H9 (cell line): ENCODE measurements around the gene RNLS. TPM values are rescaled to one million over a fixed set of nuclear protein-coding genes. Genes with fewer than 3 reads are reported as not detected.

ENCODE experiments used
- DNase-seq: peaks from one replicate; pipeline ENCODE4 v3.0.0-alpha.2; 2017
- H2AFZ ChIP-seq: one replicate; pipeline ENCODE4 v1.6.1; 2013; ENCODE audit warnings: mild to moderate bottlenecking, low read length, control low read depth, moderate library complexity
- H2AK5ac ChIP-seq: 2 replicates; pipeline ENCODE4 v1.6.1; 2013; ENCODE audit warnings: low read length, control low read depth, mixed read lengths; ENCODE audit not compliant: insufficient read length
- H2BK120ac ChIP-seq: one replicate; pipeline ENCODE4 v1.6.1; 2013; ENCODE audit warnings: low read depth, mild to moderate bottlenecking, low read length, control low read depth, inconsistent platforms; ENCODE audit not compliant: poor library complexity, severe bottlenecking
- H2BK12ac ChIP-seq: 2 replicates; pipeline ENCODE4 v1.6.1; 2013; ENCODE audit warnings: low read length, control low read depth, mixed read lengths, low read depth; ENCODE audit not compliant: insufficient read length
- H2BK15ac ChIP-seq: 2 replicates; pipeline ENCODE4 v1.6.1; 2013; ENCODE audit warnings: low read depth, low read length, control low read depth
- H2BK20ac ChIP-seq: one replicate; pipeline ENCODE4 v1.6.1; 2013; ENCODE audit warnings: low read depth, mild to moderate bottlenecking, low read length, control low read depth, inconsistent platforms; ENCODE audit not compliant: poor library complexity, severe bottlenecking
- H2BK5ac ChIP-seq: 2 replicates; pipeline ENCODE4 v1.6.1; 2013; ENCODE audit warnings: low read length, control low read depth, mixed read lengths; ENCODE audit not compliant: insufficient read length
- H3K14ac ChIP-seq: 2 replicates; pipeline ENCODE4 v1.6.1; 2013; ENCODE audit warnings: low read length, control low read depth; ENCODE audit not compliant: insufficient read depth
- H3K18ac ChIP-seq: 2 replicates; pipeline ENCODE4 v1.6.1; 2013; ENCODE audit warnings: low read depth, mild to moderate bottlenecking, mixed read lengths, low read length, control low read depth; ENCODE audit not compliant: insufficient read length
- H3K23ac ChIP-seq: 2 replicates; pipeline ENCODE4 v1.6.1; 2013; ENCODE audit warnings: low read length, control low read depth, mixed read lengths, low read depth; ENCODE audit not compliant: insufficient read length
- H3K23me2 ChIP-seq: 2 replicates; pipeline ENCODE4 v1.6.1; 2013; ENCODE audit warnings: low read depth, mild to moderate bottlenecking, mixed read lengths, low read length, control low read depth; ENCODE audit not compliant: insufficient read length, poor library complexity, severe bottlenecking
- H3K27ac ChIP-seq: 2 replicates; pipeline ENCODE4 v1.5.1; 2013; ENCODE audit warnings: low read length, control low read depth, mixed read lengths, low read depth; ENCODE audit not compliant: insufficient read length
- H3K27me3 ChIP-seq: 2 replicates; pipeline ENCODE4 v1.6.1; 2013; ENCODE audit warnings: low read length, control low read depth, inconsistent platforms; ENCODE audit not compliant: insufficient read depth
- H3K4ac ChIP-seq: 2 replicates; pipeline ENCODE4 v1.6.1; 2013; ENCODE audit warnings: low read depth, mild to moderate bottlenecking, control low read depth, inconsistent platforms, low read length, moderate library complexity
- H3K4me1 ChIP-seq: 2 replicates; pipeline ENCODE4 v1.6.1; 2013; ENCODE audit warnings: low read length, control low read depth, inconsistent platforms; ENCODE audit not compliant: insufficient read depth
- H3K4me2 ChIP-seq: 2 replicates; pipeline ENCODE4 v1.6.1; 2013; ENCODE audit warnings: low read length, control low read depth, mixed read lengths; ENCODE audit not compliant: insufficient read length, insufficient read depth
- H3K56ac ChIP-seq: 2 replicates; pipeline ENCODE4 v1.6.1; 2013; ENCODE audit warnings: low read depth, mild to moderate bottlenecking, mixed read lengths, low read length, control low read depth; ENCODE audit not compliant: insufficient read length
- H3K79me1 ChIP-seq: 2 replicates; pipeline ENCODE4 v1.6.1; 2013; ENCODE audit warnings: low read depth, mild to moderate bottlenecking, moderate library complexity, low read length, control low read depth, inconsistent platforms; ENCODE audit not compliant: insufficient read depth, poor library complexity, severe bottlenecking
- H3K79me2 ChIP-seq: 2 replicates; pipeline ENCODE4 v1.6.1; 2013; ENCODE audit warnings: low read length, control low read depth, inconsistent platforms; ENCODE audit not compliant: insufficient read depth
- H3K9ac ChIP-seq: 2 replicates; pipeline ENCODE4 v1.6.1; 2013; ENCODE audit warnings: low read length, control low read depth, mixed read lengths; ENCODE audit not compliant: insufficient read length; ENCODE audit errors: extremely low read depth
- H3K9me3 ChIP-seq: one replicate; pipeline ENCODE4 v1.6.1; 2013; ENCODE audit warnings: low read depth, low read length, inconsistent platforms; ENCODE audit not compliant: control insufficient read depth
- H3T11ph ChIP-seq: one replicate; pipeline ENCODE4 v1.6.1; 2013; ENCODE audit warnings: mild to moderate bottlenecking, low read length, control low read depth, inconsistent platforms
- H4K20me1 ChIP-seq: one replicate; pipeline ENCODE4 v1.6.1; 2013; ENCODE audit not compliant: control insufficient read depth, insufficient read length, insufficient read depth
- H4K5ac ChIP-seq: 2 replicates; pipeline ENCODE4 v1.6.1; 2013; ENCODE audit warnings: low read depth, mild to moderate bottlenecking, mixed read lengths, low read length, control low read depth; ENCODE audit not compliant: insufficient read length
- H4K8ac ChIP-seq: replicated peaks from 2 replicates; pipeline ENCODE4 v1.6.1; 2013; ENCODE audit warnings: low read length, control low read depth, mixed read lengths, low read depth; ENCODE audit not compliant: insufficient read length
- H4K91ac ChIP-seq: 2 replicates; pipeline ENCODE4 v1.6.1; 2013; ENCODE audit warnings: low read depth, mild to moderate bottlenecking, moderate library complexity, mixed read lengths, low read length, control low read depth; ENCODE audit not compliant: insufficient read length
- H3K27ac Mint-ChIP-seq, 3 experiments: 2 replicates in 2 of 3; 3 replicates in 1 of 3; pipeline ENCODE4 v1.8.0; 2020 to 2021; ENCODE audit warnings: mixed read lengths in 3 of 3, mild to moderate bottlenecking in 1 of 3, moderate library complexity in 1 of 3
- H3K27me3 Mint-ChIP-seq: 2 replicates; pipeline ENCODE4 v1.8.0; 2021; ENCODE audit warnings: low read depth, mild to moderate bottlenecking, moderate library complexity, mixed read lengths
- H3K36me3 Mint-ChIP-seq, 3 experiments: 2 replicates in 2 of 3; 3 replicates in 1 of 3; pipeline ENCODE4 v1.8.0; 2020 to 2021; ENCODE audit warnings: low read depth in 3 of 3, mixed read lengths in 3 of 3; ENCODE audit not compliant: insufficient read depth in 1 of 3
- H3K4me1 Mint-ChIP-seq, 2 experiments: 2 replicates each; pipeline ENCODE4 v1.8.0; 2020; ENCODE audit warnings: mixed read lengths in 2 of 2
- H3K4me3 Mint-ChIP-seq, 2 experiments: 2 replicates in 1 of 2; 3 replicates in 1 of 2; pipeline ENCODE4 v1.8.0; 2020 to 2021; ENCODE audit warnings: mild to moderate bottlenecking in 2 of 2, mixed read lengths in 2 of 2, moderate library complexity in 1 of 2
- H3K9me3 Mint-ChIP-seq, 2 experiments: 2 replicates in 1 of 2; 3 replicates in 1 of 2; pipeline ENCODE4 v1.8.0; 2020; ENCODE audit warnings: mild to moderate bottlenecking in 2 of 2, mixed read lengths in 2 of 2, moderate library complexity in 1 of 2
- WGBS: extraction: QIAGEN DNeasy Blood & Tissue Kit; methylation state at CpG from one replicate; pipeline ENCODE4 v1.1.7; 2013; ENCODE audit warnings: missing lambda C conversion rate, low lambda C conversion rate, mixed read lengths; ENCODE audit not compliant: insufficient read length; ENCODE audit errors: extremely low coverage; 5-methylcytosine and 5-hydroxymethylcytosine counted together
- total RNA-seq: library from RNA; stranded (reverse); gene quantifications from 2 replicates; pipeline ENCODE4 v1.2.1, GENCODE V29; 2021
- TF ChIP-seq, protein P1 (sequence below): fragments of 200-600 bp; sonication (generic); conservative IDR thresholded peaks from 3 replicates; pipeline ENCODE4 v1.8.0; 2021; ENCODE audit warnings: antibody characterized with exemption, mild to moderate bottlenecking

The RNLS gene
- total RNA-seq, 1 experiment from 2014 or later: 7.5 TPM

- no peak overlapping the region for H3K4me3 Mint-ChIP-seq
These were observed 45.8 kb downstream of the RNLS start for GRCh38 chr10:88537322-88537721.

More at GRCh38 chr10:88537322-88537721, 45.8 kb downstream of the RNLS start:
- Histone ChIP-seq H2BK15ac (no peak overlapping the region), H3K79me2 (no peaks in the 10 kb centered on the region), H2BK120ac (no peak overlapping the region), H3K56ac (no peak overlapping the region), H2BK5ac (no peak overlapping the region), H3K9me3 (no peaks in the 10 kb centered on the region), H3K27me3 (no peaks in the 10 kb centered on the region), H4K5ac (no peak overlapping the region), H3K27ac (no peak overlapping the region), H3K18ac (no peak overlapping the region), H3K79me1 (no peaks in the 10 kb centered on the region), H2AK5ac (no peak overlapping the region), H2BK12ac (no peak overlapping the region), H4K8ac (no peak overlapping the region), H3K23ac (no peak overlapping the region), H3K4me2 (no peak overlapping the region), H3T11ph (no peak overlapping the region), H4K20me1 (no peaks in the 10 kb centered on the region), H3K4me1 (no peaks in the 10 kb centered on the region), H4K91ac (no peak overlapping the region), H2AFZ (no peak overlapping the region), H3K23me2 (no peaks in the 10 kb centered on the region), H3K14ac (no peak overlapping the region), H2BK20ac (no peak overlapping the region), H3K4ac (no peak overlapping the region), H3K9ac (no peak overlapping the region)
- no CpG with 5 or more reads among the region's 2 CpGs for WGBS
- Mint-ChIP-seq H3K9me3 (no peaks in the 10 kb centered on the region), H3K27me3 (no peaks in the 10 kb centered on the region), H3K4me1 (no peaks in the 10 kb centered on the region), H3K36me3 (no peaks in the 10 kb centered on the region; a peak in 1 of 7 replicates), H3K27ac (no peak overlapping the region)
- no peak for DNase-seq
- TF ChIP-seq, protein P1, sequence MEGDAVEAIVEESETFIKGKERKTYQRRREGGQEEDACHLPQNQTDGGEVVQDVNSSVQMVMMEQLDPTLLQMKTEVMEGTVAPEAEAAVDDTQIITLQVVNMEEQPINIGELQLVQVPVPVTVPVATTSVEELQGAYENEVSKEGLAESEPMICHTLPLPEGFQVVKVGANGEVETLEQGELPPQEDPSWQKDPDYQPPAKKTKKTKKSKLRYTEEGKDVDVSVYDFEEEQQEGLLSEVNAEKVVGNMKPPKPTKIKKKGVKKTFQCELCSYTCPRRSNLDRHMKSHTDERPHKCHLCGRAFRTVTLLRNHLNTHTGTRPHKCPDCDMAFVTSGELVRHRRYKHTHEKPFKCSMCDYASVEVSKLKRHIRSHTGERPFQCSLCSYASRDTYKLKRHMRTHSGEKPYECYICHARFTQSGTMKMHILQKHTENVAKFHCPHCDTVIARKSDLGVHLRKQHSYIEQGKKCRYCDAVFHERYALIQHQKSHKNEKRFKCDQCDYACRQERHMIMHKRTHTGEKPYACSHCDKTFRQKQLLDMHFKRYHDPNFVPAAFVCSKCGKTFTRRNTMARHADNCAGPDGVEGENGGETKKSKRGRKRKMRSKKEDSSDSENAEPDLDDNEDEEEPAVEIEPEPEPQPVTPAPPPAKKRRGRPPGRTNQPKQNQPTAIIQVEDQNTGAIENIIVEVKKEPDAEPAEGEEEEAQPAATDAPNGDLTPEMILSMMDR: no peak
